A172 (cell line): ENCODE data around the gene FADD. TPM values are rescaled to one million over a fixed set of nuclear protein-coding genes. Genes with fewer than 3 reads are reported as not detected.

Source experiments
- DNase-seq: peaks from one replicate; pipeline ENCODE4 v3.0.0-alpha.2; 2015; ENCODE audit warnings: low spot score
- total RNA-seq: library from RNA; depleted of rRNA; stranded (reverse); fragments of >200 nt; shearing (Covaris generic); gene quantifications from 2 replicates; pipeline ENCODE4 v1.2.3, GENCODE V29; 2014; rRNA removed

The FADD gene
- 66.0 and 69.0 TPM in 2 replicates for total RNA-seq

- peak; percentile 93 for DNase-seq
Observed at GRCh38 chr11:70202920-70203750, at the start of gene FADD. Gene FADD (plus strand): TSS chr11:70203296. CDS start chr11:70203460, 164 bp downstream.

GRCh38 chr11:70155386-70155785 is 47.7 kb upstream of the FADD start:
- peak; percentile 96 for DNase-seq

- DNase-seq = no peak
Observed at GRCh38 chr11:70156291-70157037, 46.6 kb upstream of the FADD start.

GRCh38 chr11:70158201-70158600 is 44.9 kb upstream of the FADD start:
- DNase-seq = peak; percentile 94

- no peak for DNase-seq
Observed at GRCh38 chr11:70158757-70159389, 44.2 kb upstream of the FADD start.

GRCh38 chr11:70159627-70160570 is 43.2 kb upstream of the FADD start:
- DNase-seq = peak; percentile 99

- DNase-seq = no peak
Observed at GRCh38 chr11:70161043-70161625, 42.0 kb upstream of the FADD start.

GRCh38 chr11:70164705-70165104 is 38.4 kb upstream of the FADD start:
- DNase-seq = no peak

GRCh38 chr11:70167120-70167519 is 36.0 kb upstream of the FADD start:
- no peak for DNase-seq

- DNase-seq = no peak
Observed at GRCh38 chr11:70167723-70168404, 35.2 kb upstream of the FADD start.

- no peak for DNase-seq
Observed at GRCh38 chr11:70168405-70168754, 34.7 kb upstream of the FADD start.

- peak; percentile 61 for DNase-seq
Observed at GRCh38 chr11:70169127-70169526, 34.0 kb upstream of the FADD start.

GRCh38 chr11:70169632-70170031 is 33.5 kb upstream of the FADD start:
- no peak for DNase-seq

GRCh38 chr11:70170596-70171210 is 32.4 kb upstream of the FADD start:
- DNase-seq = no peak

- no peak for DNase-seq
Observed at GRCh38 chr11:70173018-70173417, 30.1 kb upstream of the FADD start.

- DNase-seq = no peak
Observed at GRCh38 chr11:70174547-70175235, 28.4 kb upstream of the FADD start.

GRCh38 chr11:70175236-70175698 is 27.8 kb upstream of the FADD start:
- no peak for DNase-seq

- no peak for DNase-seq
Observed at GRCh38 chr11:70176940-70177689, 26.0 kb upstream of the FADD start.
